K562 (cell line): ENCODE data around the gene GUCY1A2. TPM values are rescaled to one million over a fixed set of nuclear protein-coding genes. Genes with fewer than 3 reads are reported as not detected.

Experiments used
- ATAC-seq: fragments of 200-7000 bp; cut with Tn5 transposase; 3 replicates; pipeline ENCODE4 v1.9.1; 2020; ENCODE audit warnings: moderate library complexity
- BruUV-seq: library from RNA; stranded (reverse); fragments of 400-500 nt; replicated peaks from 2 replicates; lab custom pipeline; 2021; lab: Mats Ljungman, UMichigan
- CTCF ChIA-PET: fragments of 300-600 bp; formaldehyde crosslinking; extraction: SDS; loops from one replicate; lab custom pipeline; 2021; ENCODE audit warnings: low intra/inter-chr PET ratio; lab: Yijun Ruan, JAX
- POLR2A ChIA-PET: fragments of 300-600, 350-650 bp; sonication (Branson Sonifier 250); formaldehyde crosslinking; extraction: SDS; loops from one replicate; lab custom pipeline; 2021; ENCODE audit warnings: antibody characterized with exemption, inconsistent platforms; lab: Yijun Ruan, JAX
- DNase-seq, 4 experiments: peaks; one replicate each; pipeline versions ENCODE4 v3.0.0 to v3.0.0-alpha.2; 2011 to 2018; ENCODE audit warnings: low spot score in 3 of 4, mixed read lengths in 3 of 4; ENCODE audit errors: extremely low read depth in 1 of 4
- FAIRE-seq: peaks from 2 replicates; lab custom pipeline; 2011; peaks lifted over from hg19 to GRCh38; lab: Jason Lieb, UNC
- H2AFZ ChIP-seq: 2 replicates; pipeline ENCODE4 v1.6.0; 2011; ENCODE audit warnings: low read depth, low read length, control low read depth, inconsistent platforms
- H3K27ac ChIP-seq: fragments of 200-600 bp; 3 replicates; pipeline ENCODE4 v1.8.0; 2011; ENCODE audit warnings: low read depth, mild to moderate bottlenecking, control low read depth, inconsistent platforms, low read length, moderate library complexity, mixed read lengths; ENCODE audit errors: extremely low read depth
- H3K27me3 ChIP-seq, 2 experiments: fragments of 300-600 bp in 1 of 2; 2 replicates in 1 of 2; 3 replicates in 1 of 2; pipeline versions ENCODE4 v1.6.0 to v1.8.0; 2011; ENCODE audit warnings: inconsistent platforms in 2 of 2, low read length in 2 of 2, mild to moderate bottlenecking in 1 of 2, mixed read lengths in 1 of 2, moderate library complexity in 1 of 2; ENCODE audit not compliant: control insufficient read depth in 2 of 2, insufficient read depth in 2 of 2
- H3K36me3 ChIP-seq: fragments of 300-600 bp; 3 replicates; pipeline ENCODE4 v1.8.0; 2011; ENCODE audit warnings: mild to moderate bottlenecking, low read length, inconsistent platforms; ENCODE audit not compliant: control insufficient read depth, insufficient read depth
- H3K4me1 ChIP-seq, 2 experiments: fragments of 200-600 bp in 1 of 2; replicated peaks in 1 of 2; 2 replicates in 1 of 2; 3 replicates in 1 of 2; pipeline versions ENCODE4 v1.5.1 to v1.8.0; 2011; ENCODE audit warnings: inconsistent platforms in 2 of 2, low read length in 2 of 2, mild to moderate bottlenecking in 1 of 2, mixed read lengths in 1 of 2, moderate library complexity in 1 of 2; ENCODE audit not compliant: control insufficient read depth in 2 of 2, insufficient read depth in 2 of 2
- H3K4me2 ChIP-seq: 2 replicates; pipeline ENCODE4 v1.6.1; 2011; ENCODE audit warnings: low read length, control low read depth, inconsistent platforms, mixed read lengths; ENCODE audit not compliant: insufficient read depth
- H3K4me3 ChIP-seq: fragments of 200-600 bp; sonication (generic), shearing (Covaris generic); 2 replicates; pipeline ENCODE4 v1.5.1; 2016; ENCODE audit warnings: control low read depth, inconsistent platforms
- H3K79me2 ChIP-seq: fragments of 200-600 bp; 3 replicates; pipeline ENCODE4 v1.8.0; 2011; ENCODE audit warnings: low read length, inconsistent platforms; ENCODE audit not compliant: control insufficient read depth, insufficient read depth
- H3K9ac ChIP-seq, 2 experiments: 2 replicates each; pipeline versions ENCODE4 v1.6.0 to v1.6.1; 2011; ENCODE audit warnings: low read depth in 2 of 2, low read length in 2 of 2, control low read depth in 1 of 2, inconsistent platforms in 1 of 2, mild to moderate bottlenecking in 1 of 2, mixed read lengths in 1 of 2; ENCODE audit not compliant: insufficient read depth in 1 of 2
- H3K9me1 ChIP-seq: one replicate; pipeline ENCODE4 v1.6.0; 2011; ENCODE audit warnings: inconsistent platforms, mild to moderate bottlenecking, low read length, moderate library complexity; ENCODE audit not compliant: control insufficient read depth, insufficient read depth
- H3K9me3 ChIP-seq: replicated peaks from 2 replicates; pipeline ENCODE4 v1.5.1; 2011; ENCODE audit warnings: low read depth, low read length, inconsistent platforms; ENCODE audit not compliant: control insufficient read depth, insufficient read depth
- H4K20me1 ChIP-seq: replicated peaks from 2 replicates; pipeline ENCODE4 v1.6.1; 2011; ENCODE audit warnings: low read length, inconsistent platforms, mixed read lengths; ENCODE audit not compliant: control insufficient read depth, insufficient read depth
- ARID4B ChIP-seq: sonication (generic); formaldehyde crosslinking; IDR thresholded peaks from 2 replicates; pipeline ENCODE4 v1.8.0; 2022; ENCODE audit warnings: mild to moderate bottlenecking, missing genetic modification reagents
- CBX2 ChIP-seq: fragments of 200-600 bp; sonication (generic); IDR thresholded peaks from one replicate; pipeline ENCODE4 v1.6.1; 2012; ENCODE audit warnings: mild to moderate bottlenecking, low read length, inconsistent platforms; ENCODE audit not compliant: insufficient read depth, poor library complexity, severe bottlenecking
- CREB1 ChIP-seq, 2 experiments: sonication (generic) in 1 of 2; formaldehyde crosslinking in 1 of 2; IDR thresholded peaks; 2 replicates each; pipeline versions ENCODE4 v1.6.1 to v1.8.0; 2012 to 2022; ENCODE audit warnings: inconsistent platforms in 1 of 2, mild to moderate bottlenecking in 1 of 2, missing genetic modification reagents in 1 of 2, moderate library complexity in 1 of 2
- ELF2 ChIP-seq: fragments of 250-450 bp; sonication (Bioruptor Pico); IDR thresholded peaks from 2 replicates; pipeline ENCODE4 v1.5.0; 2021; ENCODE audit warnings: mild to moderate bottlenecking
- HDAC3 ChIP-seq: fragments of 450-650 bp; IDR thresholded peaks from 2 replicates; pipeline ENCODE4 v1.6.1; 2018; ENCODE audit warnings: borderline replicate concordance, mild to moderate bottlenecking, moderate library complexity; ENCODE audit not compliant: partially characterized antibody
- HNRNPL ChIP-seq: fragments of 200-400 bp; formaldehyde crosslinking; IDR thresholded peaks from 2 replicates; pipeline ENCODE4 v1.6.1; 2017; ENCODE audit warnings: low read depth, mild to moderate bottlenecking, low read length
- KLF13 ChIP-seq: fragments of 450-650 bp; IDR thresholded peaks from 2 replicates; pipeline ENCODE4 v1.6.1; 2016; ENCODE audit warnings: missing genetic modification characterization, low read depth, mild to moderate bottlenecking, missing compliant biosample characterization, moderate library complexity, borderline replicate concordance
- LCOR ChIP-seq: sonication (generic); formaldehyde crosslinking; IDR thresholded peaks from 2 replicates; pipeline ENCODE4 v1.8.0; 2022; ENCODE audit warnings: mild to moderate bottlenecking, missing genetic modification reagents
- NR4A1 ChIP-seq, 2 experiments: fragments of 250-450 bp in 1 of 2; fragments of 450-650 bp in 1 of 2; sonication (Bioruptor Pico) in 1 of 2; IDR thresholded peaks; 2 replicates each; pipeline versions ENCODE4 v1.4.0 to v1.6.1; 2016 to 2020; ENCODE audit warnings: mild to moderate bottlenecking in 2 of 2, missing compliant biosample characterization in 1 of 2, missing genetic modification characterization in 1 of 2, moderate library complexity in 1 of 2
- RBM22 ChIP-seq: fragments of 200-400 bp; formaldehyde crosslinking; IDR thresholded peaks from 2 replicates; pipeline ENCODE4 v1.6.1; 2018; ENCODE audit warnings: low read length, low read depth; ENCODE audit not compliant: poor library complexity, severe bottlenecking
- TAL1 ChIP-seq: fragments of 450-650 bp; IDR thresholded peaks from 2 replicates; pipeline ENCODE4 v1.6.1; 2016; ENCODE audit warnings: mild to moderate bottlenecking
- ZNF212 ChIP-seq: fragments of 450-650 bp; formaldehyde crosslinking; IDR thresholded peaks from 2 replicates; pipeline ENCODE4 v1.4.0; 2020; ENCODE audit warnings: mild to moderate bottlenecking
- WGBS: fragments of 100-300 bp; shearing (Covaris generic); methylation state at CpG from one replicate; pipeline ENCODE4 v1.1.6; 2016; ENCODE audit warnings: low coverage, mixed read lengths; ENCODE audit not compliant: insufficient coverage; ENCODE audit errors: missing lambda C conversion rate; 5-methylcytosine and 5-hydroxymethylcytosine counted together
- in situ Hi-C: fragments of 300-500 bp; cut with MboI; formaldehyde crosslinking; loops from 4 replicates; pipeline ENCODE4 v1.15.0; 2018; ENCODE audit warnings: inconsistent platforms, mixed read lengths
- intact Hi-C: fragments of 100-400 bp; cut with micrococcal nuclease; formaldehyde crosslinking; loops from 2 replicates; pipeline ENCODE4 v1.14.2; 2022
- polyA plus RNA-seq, 8 experiments: library from polyadenylated mRNA; depleted of rRNA in 4 of 8; stranded (reverse) in 5 of 8; unstranded in 3 of 8; fragments of >200 nt; fragmentation: Nextera tagmentation in 2 of 8; fragmentation: Illumina TruSeq in 1 of 8; extraction: Ambion mirVana in 2 of 8; extraction: Trizol in 1 of 8; gene quantifications; 2 replicates each; pipeline versions ENCODE4 v1.2.1 to v1.2.3, GENCODE V29; 2011 to 2014; ENCODE audit warnings: inconsistent platforms in 1 of 8, missing spikeins in 1 of 8
- total RNA-seq, 7 experiments: library from RNA; depleted of rRNA in 6 of 7; stranded (reverse); fragments of >200 nt in 6 of 7; fragmentation: Illumina TruSeq in 2 of 7; extraction: Trizol in 2 of 7; gene quantifications; 2 replicates each; pipeline versions ENCODE4 v1.2.1 to v1.2.3, GENCODE V29; 2011 to 2021; ENCODE audit warnings: low replicate concordance in 1 of 7

Gene GUCY1A2
- total and polyA plus RNA-seq, 9 of the 15 experiments (the other 6 are each of a cell fraction or from before 2014, with no cell fraction given): under 0.01 to 0.04 TPM; not detected in 7

GRCh38 chr11:106856566-106856965, 161.7 kb downstream of the GUCY1A2 start:
- no TSS peak for BruUV-seq
- DNase-seq: no peak
- Histone ChIP-seq H2AFZ (no peak overlapping the region), H3K79me2 (no peaks in the 10 kb centered on the region), H3K27ac (no peak overlapping the region), H3K9me3 (no peaks in the 10 kb centered on the region; the same call in 1 of the 2 replicates), H3K4me1 (no peaks in the 10 kb centered on the region), H3K36me3 (no peaks in the 10 kb centered on the region), H3K9ac (no peak overlapping the region)
- ChIA-PET POLR2A (no interaction called here), CTCF (no interaction called here)
- no peak for TF ChIP-seq CBX2
- no peak for TF ChIP-seq NR4A1 (CRISPR knock-in tag; IDR thresholded peaks at IDR 0.05)
- TF ChIP-seq NR4A1 (tag; IDR thresholded peaks at IDR 0.05): no peak
- TF ChIP-seq, all 486 proteins: peak for 0
- Histone ChIP-seq H3K9me1 (no peaks in the 10 kb centered on the region), H3K4me3 (no peak overlapping the region), H4K20me1 (no peaks in the 10 kb centered on the region), H3K4me2 (no peak overlapping the region), H3K27me3 (no peaks in the 10 kb centered on the region)
- ATAC-seq: no peak
- WGBS: 0% methylated on average over 3 of the region's 3 CpGs
- no peak for FAIRE-seq
- intact Hi-C loops: no loop called here
- in situ Hi-C loops: no loop called here

- Histone ChIP-seq H4K20me1 (no peaks in the 10 kb centered on the region), H3K27ac (no peak overlapping the region), H3K4me1 (no peaks in the 10 kb centered on the region), H3K4me2 (no peak overlapping the region), H3K79me2 (no peaks in the 10 kb centered on the region), H3K9me1 (no peaks in the 10 kb centered on the region), H3K4me3 (no peak overlapping the region), H3K9me3 (no peaks in the 10 kb centered on the region; the same call in 1 of the 2 replicates), H3K27me3 (no peaks in the 10 kb centered on the region), H3K36me3 (no peaks in the 10 kb centered on the region), H3K9ac (no peak overlapping the region), H2AFZ (no peak overlapping the region)
- DNase-seq (no peak), ATAC-seq (no peak), FAIRE-seq (no peak)
- intact Hi-C loops (no loop called here), in situ Hi-C loops (no loop called here)
- 3% methylated on average over 7 of the region's 7 CpGs for WGBS
- CTCF ChIA-PET: no interaction called here
- POLR2A ChIA-PET: no interaction called here
- no TSS peak for BruUV-seq
- TF ChIP-seq KLF13 (no peak), ELF2 (CRISPR knock-in tag) (no peak), HNRNPL (no peak), HDAC3 (no peak), ARID4B (no peak), CREB1 (IDR thresholded peaks at IDR 0.05) (no peak), CREB1 (CRISPR knock-in tag; IDR thresholded peaks at IDR 0.05) (no peak), LCOR (no peak), ZNF212 (CRISPR knock-in tag) (no peak), RBM22 (no peak), TAL1 (no peak)
Measured at GRCh38 chr11:106854429-106854828, 163.8 kb downstream of the GUCY1A2 start.
